GM18499 (cell line): ENCODE data around the gene LEKR1.
"Not testable (repeated sequence)": the region's sequence is repeated elsewhere in the genome, so short reads cannot be mapped to it uniquely, and the experiment has no call there.

ENCODE experiments used
- ATAC-seq: cut with Tn5 transposase; IDR thresholded peaks from one replicate; pipeline ENCODE4 v1.9.1; 2021; ENCODE audit warnings: moderate number of reproducible peaks; ENCODE audit not compliant: insufficient read depth, unreplicated experiment

The LEKR1 gene

GRCh38 chr3:156834435-156834834, 8.3 kb downstream of the LEKR1 start:
- ATAC-seq = no peak

DNA sequence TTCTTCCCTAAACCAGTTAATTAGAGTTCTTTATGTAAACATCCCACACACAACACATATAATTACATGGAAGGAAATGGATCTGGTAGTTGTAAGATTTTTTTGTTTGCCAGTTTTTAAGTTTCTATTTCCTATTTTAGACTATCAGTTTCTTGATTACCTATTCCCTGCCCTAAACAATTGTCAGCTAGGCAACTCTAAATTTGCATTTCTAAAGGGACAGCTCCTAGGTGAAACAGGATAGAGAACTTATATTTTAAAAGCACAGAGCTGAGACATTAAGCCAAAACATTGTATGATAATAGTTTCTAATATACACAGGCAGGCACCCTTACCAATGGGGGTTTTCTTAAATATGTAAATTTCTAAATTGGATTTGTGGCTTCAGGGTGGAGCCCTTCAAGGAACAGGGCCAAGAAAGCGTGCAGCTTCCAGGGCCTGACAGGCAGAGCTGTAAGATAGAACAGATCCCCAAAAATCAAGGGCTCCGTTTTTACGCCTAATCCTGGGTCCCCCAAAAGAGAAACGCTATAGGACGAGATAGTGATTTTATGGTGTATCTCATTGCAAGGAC, 8.9 kb downstream of the LEKR1 start:
- ATAC-seq = no peak

DNA sequence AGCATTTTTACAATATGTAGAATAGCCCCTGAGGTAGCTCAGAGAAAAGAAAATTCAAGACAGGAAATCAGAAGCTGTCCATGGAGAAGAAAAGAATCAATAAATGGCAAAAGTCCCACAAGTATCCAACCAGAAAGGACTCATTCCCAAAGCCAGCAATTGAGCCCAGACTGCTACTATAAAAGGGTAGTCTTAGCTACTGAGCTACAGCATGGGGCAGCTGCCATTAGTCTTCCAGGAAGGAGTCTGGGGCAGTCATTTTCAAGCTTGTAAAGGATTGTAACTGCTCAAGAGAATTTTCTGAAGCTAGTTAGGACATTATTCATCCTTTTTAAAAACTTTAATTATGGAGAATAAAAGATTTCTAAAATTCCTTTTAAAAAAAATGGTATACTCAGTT, 10.5 kb downstream of the LEKR1 start:
- no peak for ATAC-seq

GRCh38 chr3:156837115-156837514, 11.0 kb downstream of the LEKR1 start:
- ATAC-seq = no peak

DNA sequence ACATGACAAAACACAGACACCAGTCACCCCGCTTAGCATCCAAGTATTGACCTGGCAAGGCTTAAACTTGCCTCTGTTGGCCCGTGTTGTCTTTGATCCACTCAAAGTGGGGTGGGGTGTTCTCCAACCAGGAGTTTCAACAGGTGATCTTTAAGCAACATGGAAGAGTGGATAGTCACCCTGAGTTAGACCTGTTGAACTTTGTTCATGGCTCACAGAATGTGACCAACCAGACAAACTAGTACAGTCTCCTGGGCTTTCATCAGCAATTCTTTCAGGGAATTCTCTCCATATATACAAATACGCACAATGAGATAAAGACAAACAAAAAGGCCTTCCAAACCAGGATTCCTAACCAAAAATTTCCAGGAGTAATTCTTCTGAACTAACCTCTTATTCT, 11.9 kb downstream of the LEKR1 start:
- no peak for ATAC-seq

DNA sequence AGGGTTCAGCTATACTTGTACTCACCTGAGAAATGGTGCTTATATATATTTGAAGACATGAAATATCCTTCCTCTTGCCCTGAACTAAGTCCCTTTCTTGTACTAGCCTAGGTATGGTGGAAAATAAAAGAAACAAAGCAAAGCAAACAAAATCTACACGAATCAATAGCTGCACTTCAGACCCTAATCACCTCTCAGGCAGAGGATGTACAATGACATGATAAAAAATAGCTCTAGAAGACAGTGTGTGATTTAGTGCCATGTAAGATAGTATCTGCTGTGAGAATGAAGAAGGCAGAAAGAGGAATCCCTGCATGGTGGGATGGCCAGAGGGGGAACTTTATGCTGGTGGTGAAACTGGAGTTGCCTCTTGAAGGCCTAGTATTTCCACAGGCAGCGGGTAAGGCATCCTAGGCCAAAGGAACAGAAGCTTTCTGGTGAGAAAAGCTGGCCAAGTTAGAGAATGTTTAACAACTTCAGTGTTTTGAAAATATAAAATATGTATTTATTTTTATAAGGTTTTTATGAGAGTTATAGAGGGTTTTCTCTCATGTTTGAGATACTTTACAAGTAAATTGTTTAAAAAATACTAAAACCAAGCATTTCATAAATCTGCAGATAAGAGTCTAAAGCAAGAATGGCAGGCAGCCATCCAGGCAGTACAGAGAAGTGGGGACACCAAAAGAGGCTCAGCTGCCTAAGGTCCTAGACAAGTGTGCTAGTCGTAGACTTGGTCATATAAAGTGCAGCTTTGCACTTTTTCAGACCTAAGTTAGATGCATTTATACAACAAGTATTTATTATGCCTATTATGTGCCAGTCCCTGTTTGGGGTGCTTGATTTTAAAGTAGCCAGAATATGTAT, 14.9 kb downstream of the LEKR1 start:
- no peak for ATAC-seq

GRCh38 chr3:156843071-156843808, 17.1 kb downstream of the LEKR1 start:
- no peak for ATAC-seq

DNA sequence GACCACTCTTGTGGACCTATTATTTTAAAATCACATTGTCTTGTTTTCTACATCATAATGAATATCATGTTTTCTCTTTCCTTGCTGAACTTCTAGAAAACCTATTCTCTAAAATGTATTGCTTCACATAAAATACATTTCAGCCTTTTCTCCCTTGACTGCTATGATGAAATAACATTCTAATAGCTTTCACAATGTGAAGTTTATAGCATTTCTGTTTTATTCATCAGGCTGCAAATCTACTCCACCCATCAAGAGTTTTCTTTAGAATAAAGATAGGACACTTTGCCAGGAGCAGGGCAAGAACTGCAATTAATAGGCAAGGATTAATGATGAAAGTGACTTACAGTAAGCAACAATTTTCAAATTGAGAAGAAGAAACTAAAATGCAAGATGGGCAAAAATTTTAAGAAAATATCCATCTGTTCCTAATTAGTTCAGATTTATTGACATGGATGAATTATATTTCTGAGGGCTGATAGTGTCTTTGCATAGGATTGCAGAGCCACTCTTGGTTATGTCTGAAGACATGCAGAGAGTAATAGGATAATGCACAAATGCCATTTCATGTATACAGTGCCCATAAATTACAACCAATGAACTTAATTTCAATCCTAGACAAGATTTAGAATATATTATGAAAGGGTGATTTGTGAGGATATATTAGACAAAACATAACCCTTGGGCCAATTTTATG, 21.7 kb downstream of the LEKR1 start:
- no peak for ATAC-seq

DNA sequence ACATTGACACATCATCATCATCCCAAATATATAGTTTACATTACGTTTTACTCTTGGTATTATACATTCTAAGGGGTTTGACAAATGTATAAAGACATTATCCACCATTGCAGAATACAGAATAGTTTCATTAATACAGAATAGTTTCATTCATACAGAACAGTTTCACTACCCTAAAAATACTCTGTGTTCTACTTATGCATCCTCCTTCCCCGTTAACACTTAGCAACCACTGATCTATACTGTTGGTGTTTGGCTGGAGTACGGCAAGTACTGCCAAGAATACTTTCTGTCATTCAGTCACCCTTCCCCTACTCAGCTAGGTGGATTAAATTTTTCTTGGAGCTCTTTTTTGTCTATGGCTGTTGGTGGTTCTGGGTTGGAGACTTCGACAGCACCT, 33.4 kb downstream of the LEKR1 start:
- peak; percentile 86 for ATAC-seq

DNA sequence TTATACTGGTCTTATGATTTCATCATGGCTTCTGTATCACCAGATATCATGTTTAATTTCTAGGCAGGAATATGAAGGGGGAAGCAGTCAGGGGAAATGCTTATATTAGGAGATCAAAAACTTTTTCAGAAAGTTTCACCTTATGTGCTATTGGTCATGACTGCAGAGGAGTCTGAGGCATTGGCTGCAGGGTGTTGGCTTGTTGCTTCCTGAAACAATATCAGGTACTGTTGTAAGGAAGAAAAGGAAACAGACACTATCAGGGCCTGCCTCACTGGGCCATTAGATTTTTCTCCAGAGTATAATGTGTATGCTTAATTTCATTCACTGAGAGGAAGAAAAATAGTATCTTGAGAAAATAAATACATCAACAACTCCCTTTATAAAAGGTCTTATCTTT, 34.7 kb downstream of the LEKR1 start:
- no peak for ATAC-seq

DNA sequence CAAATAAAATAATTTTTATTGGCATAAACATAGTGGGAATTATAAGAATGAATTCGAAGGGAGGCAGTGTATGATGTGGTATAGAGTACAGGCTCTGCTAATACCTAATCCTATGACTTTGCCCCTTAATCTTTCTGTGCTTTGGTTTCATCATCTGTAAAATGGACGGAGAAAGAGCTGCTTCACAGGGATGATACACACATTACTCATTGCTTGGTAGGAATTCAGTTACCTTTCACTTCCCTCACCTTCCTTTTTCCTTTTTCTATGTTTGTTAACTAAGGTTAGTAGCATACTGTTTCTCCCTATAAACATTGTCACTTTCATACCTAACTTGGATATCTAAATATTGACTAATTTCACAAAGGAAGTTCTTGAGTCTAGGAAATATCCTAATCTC, 36.2 kb downstream of the LEKR1 start:
- no peak for ATAC-seq

GRCh38 chr3:156865732-156866131, 39.6 kb downstream of the LEKR1 start:
- no peak for ATAC-seq

- ATAC-seq = no peak
These were observed 41.0 kb downstream of the LEKR1 start for GRCh38 chr3:156867174-156867573.

DNA sequence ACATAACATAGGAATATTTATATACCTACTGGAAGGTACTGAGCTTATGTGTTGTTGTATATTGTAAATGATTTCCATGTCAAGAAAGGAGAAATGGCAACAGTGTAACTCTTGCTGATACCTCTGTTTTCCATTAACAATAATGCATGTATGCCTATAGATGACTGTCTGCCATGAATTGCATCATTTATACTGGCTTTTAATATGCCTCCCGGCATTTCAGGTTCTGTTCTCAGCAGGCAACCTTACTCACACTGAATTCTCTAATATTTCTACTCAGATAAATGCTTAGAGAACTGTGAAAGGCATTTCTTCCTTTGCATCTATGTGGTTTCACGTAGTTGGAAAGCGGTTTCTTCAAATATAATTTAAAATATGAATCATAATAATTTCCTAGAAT, 41.8 kb downstream of the LEKR1 start:
- ATAC-seq = no peak

- ATAC-seq = no peak
These were observed 47.8 kb downstream of the LEKR1 start for GRCh38 chr3:156873906-156874305.

DNA sequence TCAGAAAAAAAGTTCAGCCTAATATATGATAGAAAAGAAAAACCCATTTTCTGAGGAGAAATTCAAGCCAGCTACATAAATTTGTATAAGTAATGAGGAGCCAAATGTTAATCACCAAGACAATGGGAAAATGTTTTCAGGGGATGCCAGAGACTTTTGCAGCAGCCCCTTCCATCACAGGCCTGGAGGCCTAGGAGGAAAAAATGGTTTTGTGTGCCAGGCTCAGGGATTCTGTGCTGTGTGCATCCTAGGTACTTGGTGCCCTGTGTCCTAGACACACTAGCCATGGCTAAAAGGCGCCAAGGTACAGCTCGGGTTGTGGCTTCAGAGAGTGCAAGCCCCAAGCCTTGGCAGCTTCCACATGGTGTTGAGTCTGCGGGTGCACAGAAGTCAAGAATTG, 53.3 kb downstream of the LEKR1 start:
- not testable (repeated sequence) for ATAC-seq

- ATAC-seq = no peak
These were observed 59.6 kb downstream of the LEKR1 start for GRCh38 chr3:156885761-156886160.

DNA sequence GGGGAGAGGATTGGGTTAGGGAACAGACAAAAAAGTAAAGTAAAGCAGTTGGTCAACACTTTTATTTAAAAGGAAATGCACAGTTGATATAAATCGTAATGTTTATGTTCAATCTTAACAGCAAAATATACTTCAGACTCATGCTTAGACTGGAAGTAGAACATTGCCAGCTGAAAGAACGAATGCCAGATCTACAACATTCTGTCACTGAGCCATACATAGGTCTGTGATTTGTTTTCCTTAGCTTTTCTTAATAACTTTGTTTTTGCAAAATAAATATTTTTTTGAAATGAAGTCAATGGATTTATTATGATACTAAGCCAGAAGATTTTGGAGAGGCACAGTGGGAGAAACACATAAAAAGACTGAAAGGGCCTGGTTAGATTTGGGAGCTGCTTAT, 62.0 kb downstream of the LEKR1 start:
- no peak for ATAC-seq

GRCh38 chr3:156888576-156888975, 62.4 kb downstream of the LEKR1 start:
- ATAC-seq = no peak

DNA sequence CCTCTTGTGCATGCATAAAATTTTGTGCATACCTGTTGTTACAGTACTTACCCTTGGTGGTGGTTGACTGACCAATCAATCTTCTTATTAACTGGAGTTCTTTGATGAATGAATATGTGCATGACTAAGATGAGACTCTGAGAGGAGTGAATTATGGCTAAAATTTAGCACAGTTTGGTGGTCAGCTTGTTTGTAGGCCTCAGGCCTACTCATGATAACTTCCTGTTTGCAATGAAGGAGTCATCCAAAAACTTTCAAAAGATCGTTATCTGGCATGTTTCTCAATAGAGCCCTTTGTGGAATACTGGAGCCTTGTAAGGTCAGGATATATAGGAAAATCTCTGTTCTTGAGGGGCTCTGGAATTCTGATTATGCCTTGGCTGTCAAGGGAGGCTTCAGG, 66.5 kb downstream of the LEKR1 start:
- no peak for ATAC-seq

- not testable (repeated sequence) for ATAC-seq
These were observed 69.2 kb downstream of the LEKR1 start for GRCh38 chr3:156895374-156895773.
